Astrocyte (in vitro differentiated cells and primary cell): ENCODE results near the gene ISCU.

Source experiments
- EZH2 ChIP-seq: IDR thresholded peaks from 2 replicates; pipeline ENCODE4 v1.6.1; 2012; ENCODE audit warnings: mild to moderate bottlenecking, low read length, inconsistent platforms; ENCODE audit not compliant: insufficient read depth
- TF ChIP-seq, protein P1 (sequence below): IDR thresholded peaks from 2 replicates; pipeline ENCODE4 v1.5.1; 2011; ENCODE audit warnings: low read depth, mild to moderate bottlenecking, inconsistent platforms, low read length, moderate library complexity; ENCODE audit not compliant: insufficient read depth

DNA sequence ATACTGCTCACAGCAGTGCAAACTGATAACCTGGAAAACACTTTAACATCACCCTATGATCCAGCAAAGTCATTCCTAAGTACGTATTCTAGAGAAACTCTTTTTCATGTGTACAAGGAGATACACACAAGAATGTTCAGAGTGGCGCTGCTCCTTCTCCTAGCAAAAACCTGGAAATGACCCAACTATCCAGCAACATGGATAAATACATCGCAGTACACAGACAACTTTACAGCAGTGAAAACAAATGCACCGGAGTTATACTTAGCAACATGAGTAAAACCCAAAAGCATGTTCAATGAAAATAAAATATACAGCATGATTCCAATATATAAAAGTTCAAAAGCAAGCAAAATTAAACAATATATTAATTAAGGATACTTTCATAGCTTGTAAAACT is 20.1 kb upstream of the ISCU start:
- TF ChIP-seq, protein P1, sequence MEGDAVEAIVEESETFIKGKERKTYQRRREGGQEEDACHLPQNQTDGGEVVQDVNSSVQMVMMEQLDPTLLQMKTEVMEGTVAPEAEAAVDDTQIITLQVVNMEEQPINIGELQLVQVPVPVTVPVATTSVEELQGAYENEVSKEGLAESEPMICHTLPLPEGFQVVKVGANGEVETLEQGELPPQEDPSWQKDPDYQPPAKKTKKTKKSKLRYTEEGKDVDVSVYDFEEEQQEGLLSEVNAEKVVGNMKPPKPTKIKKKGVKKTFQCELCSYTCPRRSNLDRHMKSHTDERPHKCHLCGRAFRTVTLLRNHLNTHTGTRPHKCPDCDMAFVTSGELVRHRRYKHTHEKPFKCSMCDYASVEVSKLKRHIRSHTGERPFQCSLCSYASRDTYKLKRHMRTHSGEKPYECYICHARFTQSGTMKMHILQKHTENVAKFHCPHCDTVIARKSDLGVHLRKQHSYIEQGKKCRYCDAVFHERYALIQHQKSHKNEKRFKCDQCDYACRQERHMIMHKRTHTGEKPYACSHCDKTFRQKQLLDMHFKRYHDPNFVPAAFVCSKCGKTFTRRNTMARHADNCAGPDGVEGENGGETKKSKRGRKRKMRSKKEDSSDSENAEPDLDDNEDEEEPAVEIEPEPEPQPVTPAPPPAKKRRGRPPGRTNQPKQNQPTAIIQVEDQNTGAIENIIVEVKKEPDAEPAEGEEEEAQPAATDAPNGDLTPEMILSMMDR = no peak
- no peak for TF ChIP-seq EZH2
